Aorta (tissue), 5 donors: ENCODE results near the gene PDE2A. TPM values are rescaled to one million over a fixed set of nuclear protein-coding genes. Genes with fewer than 3 reads are reported as not detected.

Source experiments
- ATAC-seq: fragments of 200-7000 bp; cut with Tn5 transposase; one replicate; pipeline ENCODE4 v1.9.1; 2022; ENCODE audit warnings: moderate library complexity; ENCODE audit not compliant: low FRiP score
- DNase-seq, 2 donors: peaks; one replicate each; pipeline ENCODE4 v3.0.0-alpha.2; 2020
- H3K27ac ChIP-seq, 2 donors: one replicate each; pipeline ENCODE4 v1.5.1; 2013; ENCODE audit warnings: low read length in 2 of 2, mild to moderate bottlenecking in 2 of 2, moderate library complexity in 2 of 2, control low read depth in 1 of 2, inconsistent platforms in 1 of 2, low read depth in 1 of 2
- H3K27me3 ChIP-seq, 2 donors: one replicate each; pipeline ENCODE4 v1.6.1; 2013; ENCODE audit warnings: control low read depth in 1 of 2, low read length in 1 of 2, mild to moderate bottlenecking in 1 of 2, moderate library complexity in 1 of 2; ENCODE audit not compliant: insufficient read depth in 2 of 2, control insufficient read depth in 1 of 2
- H3K36me3 ChIP-seq, 2 donors: one replicate each; pipeline ENCODE4 v1.6.1; 2013; ENCODE audit warnings: control low read depth in 1 of 2, low read length in 1 of 2, mild to moderate bottlenecking in 1 of 2; ENCODE audit not compliant: insufficient read depth in 2 of 2, control insufficient read depth in 1 of 2
- H3K4me1 ChIP-seq, 2 donors: one replicate each; pipeline ENCODE4 v1.6.1; 2013; ENCODE audit warnings: low read length in 2 of 2, control low read depth in 1 of 2, mild to moderate bottlenecking in 1 of 2, moderate library complexity in 1 of 2; ENCODE audit not compliant: insufficient read depth in 2 of 2, control insufficient read depth in 1 of 2
- H3K4me3 ChIP-seq, 2 donors: one replicate each; pipeline ENCODE4 v1.5.1; 2013; ENCODE audit warnings: low read length in 2 of 2, control low read depth in 1 of 2, mild to moderate bottlenecking in 1 of 2
- H3K9me3 ChIP-seq: one replicate; pipeline ENCODE4 v1.6.1; 2013; ENCODE audit warnings: mild to moderate bottlenecking, low read length; ENCODE audit not compliant: control insufficient read depth
- WGBS, 2 donors: extraction: QIAGEN DNeasy Blood & Tissue Kit; methylation state at CpG; one replicate each; pipeline ENCODE4 v1.1.7; 2013; 5-methylcytosine and 5-hydroxymethylcytosine counted together
- intact Hi-C, 2 donors: fragments of 100-400 bp; cut with DNase I; formaldehyde crosslinking; loops; one replicate each; pipeline versions ENCODE4 v1.14.2 to v1.15.0; 2022
- polyA plus RNA-seq, 2 donors: library from polyadenylated mRNA; stranded (reverse); fragments of 200-250 nt; gene quantifications; one replicate each; pipeline ENCODE4 v1.2.3, GENCODE V29; 2013
- total RNA-seq, 2 donors: library from RNA; stranded (reverse); fragmentation: NEBNext Ultra II Directional; extraction: Animal tissue kit (Norgen Biotek cat#: 25700); gene quantifications; one replicate each; pipeline ENCODE4 v1.2.1, GENCODE V29; 2021
- donor health status: healthy with polysubstance abuse.
- donor health status: Bipolar disorder and iron deficiency.
- donor health status: DM: no; HTN: no; CAD: no.
- donor health status: DM: no; HTN: no; CAD: no.
- donor health status: DM: yes; HTN: yes; CAD: no.

Gene PDE2A
- total and polyA plus RNA-seq, 4 donors: 0.38 to 80.8 (median 27.2) TPM

DNA sequence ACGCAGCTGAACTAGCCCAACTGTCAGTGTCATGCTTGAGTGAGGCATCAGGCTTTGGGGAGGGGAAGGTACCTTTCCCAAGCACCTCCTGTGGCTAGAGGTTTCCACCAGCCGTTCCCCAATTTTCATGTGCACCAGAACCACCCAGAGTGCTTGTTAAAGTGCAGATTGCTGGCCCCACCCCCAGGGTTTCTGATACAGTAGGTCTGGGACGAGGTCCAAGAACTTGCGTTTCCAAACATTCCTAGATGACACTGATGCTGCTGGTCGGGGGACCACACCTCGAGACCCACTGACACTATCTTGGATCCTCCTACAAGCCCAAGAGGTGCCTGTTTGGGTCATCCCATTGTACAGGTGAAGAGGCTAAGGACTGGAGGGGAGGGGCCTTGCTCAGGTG is 59.8 kb downstream of the PDE2A start:
- DNase-seq: no peak
- intact Hi-C loops: no loop called here
- 28 to 32% methylated on average over 6 of the region's 6 CpGs for WGBS, 2 donors
- no peak for ATAC-seq
- H3K4me1 ChIP-seq: no peaks in the 10 kb centered on the region
- no peak overlapping the region for H3K4me3 ChIP-seq
- H3K27me3 ChIP-seq: no peaks in the 10 kb centered on the region
- no peaks in the 10 kb centered on the region for H3K36me3 ChIP-seq
- H3K27ac ChIP-seq: no peak overlapping the region
- H3K9me3 ChIP-seq: no peaks in the 10 kb centered on the region

DNA sequence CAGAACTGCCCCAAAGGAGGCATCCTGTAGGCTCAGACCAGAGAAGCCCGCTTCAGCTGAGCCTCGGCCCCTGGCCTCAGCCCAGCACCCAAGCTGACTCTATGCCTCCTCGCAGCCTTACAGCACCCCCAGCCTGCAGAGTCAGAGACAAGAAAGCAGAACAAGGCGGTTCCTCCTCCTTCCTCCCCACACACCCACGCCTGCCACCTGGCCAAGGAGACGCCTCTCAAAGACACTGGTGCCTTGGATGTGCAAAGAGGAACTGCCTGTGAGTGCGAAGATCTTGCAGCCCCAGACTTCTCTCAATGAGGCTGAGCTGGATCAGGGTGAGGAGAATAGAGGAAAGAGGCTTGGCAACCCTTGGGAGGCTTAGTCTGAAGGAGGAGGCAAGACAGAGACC is 60.2 kb downstream of the PDE2A start:
- no peaks in the 10 kb centered on the region for H3K27me3 ChIP-seq
- no peaks in the 10 kb centered on the region for H3K36me3 ChIP-seq
- WGBS, 2 donors: 75 to 82% methylated on average over 7 of the region's 7 CpGs
- DNase-seq (peak in 1 of 2 donors; percentile 71), ATAC-seq (no peak)
- no peak overlapping the region for H3K4me3 ChIP-seq
- H3K4me1 ChIP-seq: no peaks in the 10 kb centered on the region
- no peaks in the 10 kb centered on the region for H3K9me3 ChIP-seq
- intact Hi-C loops: no loop called here
- no peak overlapping the region for H3K27ac ChIP-seq

DNA sequence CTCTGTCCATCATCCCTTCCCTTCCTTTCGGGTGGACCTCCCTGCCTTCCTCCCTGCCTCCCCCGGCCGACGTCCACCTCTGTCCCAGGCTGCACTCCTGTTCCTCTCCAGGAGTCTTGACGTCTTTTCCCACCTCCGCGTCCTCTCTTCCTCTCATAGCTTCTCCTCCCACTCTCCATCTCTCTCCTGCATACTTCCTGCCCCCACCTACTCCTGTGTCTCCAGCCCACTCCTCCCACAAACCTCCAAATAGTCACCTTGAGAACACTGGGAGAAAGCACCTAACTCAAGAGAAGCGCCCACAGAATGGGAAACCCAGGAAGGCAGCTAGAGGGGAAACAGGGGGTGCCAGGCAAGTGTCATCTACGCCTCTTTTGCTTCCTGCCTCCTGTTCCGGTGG is 60.8 kb downstream of the PDE2A start:
- DNase-seq: no peak
- Histone ChIP-seq H3K4me1 (no peaks in the 10 kb centered on the region), H3K9me3 (no peaks in the 10 kb centered on the region), H3K27me3 (no peaks in the 10 kb centered on the region), H3K27ac (no peak overlapping the region), H3K4me3 (no peak overlapping the region), H3K36me3 (no peaks in the 10 kb centered on the region)
- intact Hi-C loops: no loop called here
- WGBS, 2 donors: 77 to 80% methylated on average over 10 of the region's 10 CpGs
- ATAC-seq: no peak

DNA sequence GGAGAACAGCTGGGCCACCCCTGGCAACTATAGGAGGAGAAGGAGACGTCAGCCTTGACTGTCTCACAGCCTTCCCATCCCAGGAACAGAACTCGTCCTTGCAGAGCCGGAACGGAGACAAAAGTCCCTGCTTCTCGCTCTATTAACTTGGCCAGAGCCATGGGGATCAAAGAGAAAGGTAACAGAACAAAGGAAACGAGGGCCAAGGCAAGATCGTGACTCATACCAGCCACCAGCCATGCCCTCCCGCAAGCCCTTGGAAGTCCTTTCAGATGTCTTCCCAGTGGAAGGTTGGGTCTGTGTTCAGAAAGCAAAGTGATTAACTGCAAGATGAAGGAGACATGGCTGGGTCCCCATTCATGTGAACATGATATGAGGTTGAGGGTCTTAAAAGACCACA is 64.7 kb downstream of the PDE2A start:
- ATAC-seq: no peak
- WGBS, 2 donors: 86 to 90% methylated on average over 8 of the region's 8 CpGs

DNA sequence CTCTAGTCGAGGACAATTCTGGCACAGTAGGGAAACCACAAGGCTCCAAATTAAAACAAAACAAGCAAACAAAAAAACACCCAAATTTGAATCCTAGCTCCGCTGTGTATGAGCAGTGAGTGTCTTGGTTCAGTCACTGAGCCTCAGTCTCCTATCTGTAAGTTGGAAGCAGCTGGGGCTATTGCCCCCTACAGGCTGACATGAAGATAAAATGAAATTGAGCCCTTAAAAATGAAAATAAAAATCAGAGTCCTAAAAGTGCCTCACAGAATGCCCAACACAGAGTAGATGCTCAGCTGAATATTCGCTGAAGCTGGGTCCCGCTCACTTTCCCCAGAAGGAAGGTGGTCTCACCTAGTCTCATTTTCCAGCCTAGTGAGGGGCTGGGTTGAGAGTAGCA is 65.2 kb downstream of the PDE2A start:
- WGBS, 2 donors: 86 to 91% methylated on average over 4 of the region's 4 CpGs
- no peaks in the 10 kb centered on the region for H3K4me1 ChIP-seq

More for the DNA sequence above, 64.7 kb downstream of the PDE2A start:
- Histone ChIP-seq H3K27ac (no peak overlapping the region), H3K9me3 (no peaks in the 10 kb centered on the region), H3K27me3 (no peaks in the 10 kb centered on the region), H3K36me3 (no peaks in the 10 kb centered on the region), H3K4me1 (no peaks in the 10 kb centered on the region), H3K4me3 (no peak overlapping the region)
- DNase-seq: no peak
- intact Hi-C loops: no loop called here

DNA sequence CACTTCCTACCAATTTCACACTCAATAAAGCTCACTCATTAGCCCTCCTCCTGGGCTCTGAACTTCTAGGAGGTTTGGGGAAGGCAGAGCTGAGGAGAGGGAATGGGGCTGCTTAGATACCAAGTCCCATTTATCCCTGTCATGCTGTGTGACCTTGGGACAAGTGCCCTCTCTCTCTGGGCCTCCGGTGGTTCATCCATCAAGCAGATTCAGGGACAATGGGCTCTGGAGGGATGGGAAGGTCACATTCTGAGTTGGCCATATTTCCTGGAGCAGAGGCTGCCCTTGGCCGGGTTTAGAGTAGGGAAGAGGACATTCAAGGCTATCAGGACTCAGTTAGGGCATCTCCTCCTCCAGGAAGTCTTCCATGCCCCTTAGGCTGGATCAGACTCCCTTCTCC is 66.7 kb downstream of the PDE2A start:
- Histone ChIP-seq H3K9me3 (no peaks in the 10 kb centered on the region), H3K4me3 (no peak overlapping the region), H3K27me3 (no peaks in the 10 kb centered on the region), H3K27ac (no peak overlapping the region), H3K36me3 (no peaks in the 10 kb centered on the region), H3K4me1 (no peaks in the 10 kb centered on the region)
- DNase-seq (no peak), ATAC-seq (no peak)
- intact Hi-C loops: no loop called here
- WGBS, 2 donors: 70 to 88% methylated on average over 2 of the region's 2 CpGs

More for the DNA sequence above, 65.2 kb downstream of the PDE2A start:
- H3K4me3 ChIP-seq: no peak overlapping the region
- H3K9me3 ChIP-seq: no peaks in the 10 kb centered on the region
- DNase-seq (no peak), ATAC-seq (no peak)
- H3K36me3 ChIP-seq: no peaks in the 10 kb centered on the region
- no peak overlapping the region for H3K27ac ChIP-seq
- intact Hi-C loops: no loop called here
- no peaks in the 10 kb centered on the region for H3K27me3 ChIP-seq

DNA sequence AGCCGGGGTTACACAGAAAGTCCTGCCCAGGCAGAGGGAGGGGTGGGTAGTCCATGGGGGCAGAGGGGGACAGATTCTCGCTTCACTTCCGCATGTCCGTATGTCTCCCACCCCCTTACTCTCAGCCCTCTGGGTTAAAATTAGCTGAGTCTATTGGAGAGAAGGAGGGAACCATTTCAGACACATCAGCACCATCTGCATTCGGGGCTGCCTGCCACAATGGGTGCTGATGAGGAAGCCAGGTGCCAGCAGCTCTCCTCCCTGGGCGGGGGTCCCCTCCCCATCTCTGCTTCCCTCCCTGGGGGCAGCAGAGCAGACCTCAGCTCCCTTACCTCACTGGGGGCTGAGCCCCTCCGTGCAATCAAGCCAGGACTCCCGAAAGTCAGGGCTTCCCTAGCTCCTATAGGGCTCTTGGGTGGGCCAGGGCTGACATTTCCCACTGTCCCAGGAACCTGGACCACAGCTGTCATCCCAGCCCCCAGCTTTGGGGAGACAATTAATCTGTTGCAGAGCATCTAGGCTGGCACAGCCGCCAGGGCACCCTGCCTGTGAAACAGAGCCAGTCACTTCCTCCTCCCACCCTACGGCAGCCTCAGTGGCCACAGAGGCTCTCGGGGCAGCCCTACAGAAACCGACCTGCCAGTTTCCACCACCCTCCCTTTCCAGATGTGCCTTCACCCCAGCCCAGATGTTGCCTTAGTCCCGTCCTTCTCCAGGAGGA is 67.3 kb downstream of the PDE2A start:
- Histone ChIP-seq H3K9me3 (no peaks in the 10 kb centered on the region), H3K27me3 (no peaks in the 10 kb centered on the region), H3K4me1 (no peaks in the 10 kb centered on the region), H3K36me3 (no peaks in the 10 kb centered on the region), H3K4me3 (no peak overlapping the region), H3K27ac (no peak overlapping the region)
- intact Hi-C loops: no loop called here
- 69 to 72% methylated on average over 13 of the region's 13 CpGs for WGBS, 2 donors
- DNase-seq: no peak
- no peak for ATAC-seq

DNA sequence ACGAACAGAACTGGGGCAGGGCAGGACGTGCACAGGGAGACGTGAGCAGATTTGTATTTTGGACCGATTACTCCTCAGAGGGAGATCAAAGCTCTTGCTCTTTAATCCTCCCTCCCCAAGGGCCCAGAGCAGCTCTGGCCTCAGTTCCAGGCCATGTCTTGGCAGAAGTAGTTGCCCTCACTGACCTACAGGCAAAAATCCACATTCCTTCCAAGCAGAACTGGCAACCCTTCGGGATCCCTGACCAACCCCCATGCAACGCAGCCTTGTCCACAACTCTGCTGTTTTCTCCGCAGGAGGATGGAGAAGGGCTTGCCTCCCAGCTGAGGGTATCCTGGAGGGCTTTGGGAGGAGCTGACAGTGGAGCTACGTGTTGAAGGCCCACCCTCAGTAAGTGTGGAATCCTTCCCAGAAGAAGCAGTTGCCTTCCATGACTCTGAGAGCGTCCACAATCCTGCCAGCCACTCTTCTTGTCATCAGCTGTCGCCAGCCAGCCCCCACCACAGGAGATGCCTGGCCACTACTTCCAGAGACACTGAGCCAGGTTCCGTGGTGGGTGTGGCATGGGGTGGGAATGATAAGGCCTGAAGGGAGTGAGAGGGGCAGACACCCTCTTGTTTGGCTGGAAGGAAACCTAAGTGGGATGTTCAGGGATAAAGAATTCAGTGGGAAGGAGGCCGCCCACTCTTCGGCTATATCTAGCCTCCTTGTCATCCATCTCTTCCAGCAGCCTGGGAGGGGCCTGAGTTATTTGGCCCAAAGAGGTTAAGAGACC is 68.1 kb downstream of the PDE2A start:
- no peak for DNase-seq

DNA sequence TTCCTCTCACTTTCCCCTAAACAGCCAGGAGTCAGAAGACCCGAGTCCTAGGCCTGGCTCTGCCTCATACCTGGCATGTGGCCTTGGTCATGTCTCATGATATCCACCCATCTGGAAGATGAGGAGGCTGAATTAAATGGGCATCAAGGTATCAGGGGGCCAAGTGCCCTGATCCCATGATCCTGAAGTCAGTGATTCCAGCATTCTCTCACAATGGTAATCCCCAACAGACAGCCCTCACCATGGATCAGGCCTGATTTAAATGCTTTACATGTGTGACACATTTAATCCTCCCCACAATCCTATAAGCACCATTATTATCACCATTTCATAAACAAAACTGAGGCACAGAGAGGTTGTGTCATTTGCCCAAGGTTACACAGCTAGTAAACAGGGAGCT is 70.0 kb downstream of the PDE2A start:
- H3K9me3 ChIP-seq: no peaks in the 10 kb centered on the region
- H3K27me3 ChIP-seq: no peaks in the 10 kb centered on the region
- WGBS, 2 donors: 67 to 84% methylated on average over 1 of the region's 1 CpG
- intact Hi-C loops: loop anchor here in 1 of 2 donors (5.0 kb wide), 1 partner anchor 38 kb away; no protein-coding TSS in a partner anchor
- no peaks in the 10 kb centered on the region for H3K4me1 ChIP-seq
- ATAC-seq (no peak), DNase-seq (no peak)
- H3K27ac ChIP-seq: no peak overlapping the region
- H3K36me3 ChIP-seq: no peaks in the 10 kb centered on the region
- H3K4me3 ChIP-seq: no peak overlapping the region

More for the DNA sequence above, 68.1 kb downstream of the PDE2A start:
- intact Hi-C loops: no loop called here
- no peak overlapping the region for H3K4me3 ChIP-seq
- no peaks in the 10 kb centered on the region for H3K4me1 ChIP-seq
- WGBS, 2 donors: 31 to 43% methylated on average over 13 of the region's 13 CpGs
- H3K27me3 ChIP-seq: no peaks in the 10 kb centered on the region
- H3K27ac ChIP-seq: no peak overlapping the region
- no peaks in the 10 kb centered on the region for H3K36me3 ChIP-seq
- no peaks in the 10 kb centered on the region for H3K9me3 ChIP-seq
- peak; percentile 30 for ATAC-seq
